ENCODE results near the gene CAMK2D. TPM values are rescaled to one million over a fixed set of nuclear protein-coding genes. Genes with fewer than 3 reads are reported as not detected.

CAMK2D gene
- total RNA-seq, 1 donor from 2014 or later, result 40.2 TPM

DNA sequence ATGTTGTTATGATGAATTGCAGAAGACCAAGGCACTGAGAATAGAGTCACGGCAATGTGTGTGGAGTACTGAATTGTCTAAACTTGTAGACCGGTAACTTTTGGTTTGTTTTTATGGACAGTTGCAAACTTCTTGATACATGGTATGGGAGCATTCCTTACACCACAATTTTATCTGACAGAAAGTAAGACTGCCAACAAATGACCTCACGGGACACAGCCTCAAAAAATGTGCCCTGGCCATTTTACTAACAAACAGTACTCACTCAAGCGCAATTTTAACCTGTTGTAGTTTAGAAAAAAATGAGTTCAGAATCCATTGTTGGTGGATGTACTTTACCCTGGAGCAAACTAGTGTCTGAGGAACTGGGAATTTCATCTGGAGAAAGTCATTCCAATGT lies 321.2 kb downstream of the CAMK2D start:
- DNase-seq (ENCODE audit: low spot score), result no peak

DNA sequence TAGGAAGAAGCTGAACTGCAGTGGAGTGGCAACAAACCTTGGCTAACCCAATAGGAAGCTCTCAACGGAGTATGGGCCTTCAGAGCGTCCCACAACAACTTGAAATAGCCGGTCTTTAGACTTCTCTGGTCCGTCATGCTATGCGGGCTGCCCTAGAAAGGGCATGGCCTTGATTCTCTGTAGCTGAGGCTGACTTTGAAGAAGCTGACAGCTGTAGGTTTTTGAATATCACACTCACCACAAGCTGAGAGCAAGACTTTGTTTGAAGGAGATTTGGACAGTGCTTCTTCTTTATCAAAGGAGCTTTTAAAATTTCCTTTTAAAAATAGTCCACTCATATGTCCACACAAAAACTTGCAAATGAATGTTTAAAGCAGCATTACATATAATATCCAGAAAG lies 322.9 kb downstream of the CAMK2D start:
- DNase-seq (ENCODE audit: low spot score), result no peak

DNA sequence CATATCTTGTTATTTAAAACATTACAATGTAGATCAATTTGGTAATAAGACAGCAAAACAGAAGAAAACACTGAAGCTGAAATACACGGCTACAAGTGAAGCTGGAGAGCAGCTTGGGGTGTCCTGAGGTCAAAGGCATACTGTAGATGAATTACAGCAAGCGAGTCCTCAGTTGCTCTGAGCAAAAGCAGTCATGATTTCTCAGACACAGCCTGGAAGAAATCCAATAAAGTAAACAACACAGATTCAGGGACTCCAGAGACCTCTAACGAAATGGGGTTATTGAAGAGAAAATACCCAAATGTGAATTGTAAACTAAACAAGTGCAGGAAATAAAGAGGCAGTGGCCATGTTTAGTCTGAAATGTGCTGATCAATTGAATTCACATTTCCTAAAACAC lies 324.4 kb downstream of the CAMK2D start:
- DNase-seq (ENCODE audit: low spot score), result no peak

DNA sequence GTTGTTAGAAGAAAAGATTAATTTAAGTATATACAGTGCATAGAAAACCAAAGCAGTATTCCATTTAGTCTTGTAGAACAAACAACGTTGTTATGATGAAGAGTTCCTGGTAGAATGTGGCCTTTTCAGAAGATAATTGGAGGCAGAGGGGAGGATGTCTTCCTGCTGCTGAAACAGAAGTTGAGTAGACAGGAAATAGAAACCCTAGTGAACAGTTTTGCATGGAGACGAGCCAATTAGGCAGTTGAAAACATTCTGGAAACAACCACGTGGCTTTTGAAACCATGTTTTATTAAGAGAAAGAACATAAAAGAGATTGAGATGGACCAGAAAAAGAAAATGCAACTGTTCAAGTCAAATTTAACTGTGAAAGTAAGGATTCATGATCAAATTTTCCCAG lies 325.2 kb downstream of the CAMK2D start:
- DNase-seq (ENCODE audit: low spot score), result no peak

DNA sequence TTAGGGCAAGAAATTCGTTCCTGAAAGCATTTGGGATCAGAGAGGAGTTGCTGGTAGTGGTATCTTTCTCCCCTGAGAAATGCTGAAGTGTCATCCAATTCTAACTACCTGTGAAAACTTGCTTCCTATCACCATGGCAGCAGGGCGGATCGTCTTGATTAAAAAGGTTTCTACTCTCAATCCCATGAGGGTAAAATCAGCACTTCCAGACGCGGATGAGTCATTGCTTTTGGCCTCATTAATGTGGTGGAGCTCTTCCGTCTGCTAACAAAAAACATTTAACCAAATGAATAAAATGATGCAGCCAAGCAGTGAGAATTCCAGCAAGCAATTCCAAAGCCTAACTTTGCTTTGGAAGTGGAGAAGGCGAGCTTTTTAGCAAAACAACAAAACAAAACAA lies 325.6 kb downstream of the CAMK2D start:
- peak; percentile 58 for DNase-seq (ENCODE audit: low spot score)

DNA sequence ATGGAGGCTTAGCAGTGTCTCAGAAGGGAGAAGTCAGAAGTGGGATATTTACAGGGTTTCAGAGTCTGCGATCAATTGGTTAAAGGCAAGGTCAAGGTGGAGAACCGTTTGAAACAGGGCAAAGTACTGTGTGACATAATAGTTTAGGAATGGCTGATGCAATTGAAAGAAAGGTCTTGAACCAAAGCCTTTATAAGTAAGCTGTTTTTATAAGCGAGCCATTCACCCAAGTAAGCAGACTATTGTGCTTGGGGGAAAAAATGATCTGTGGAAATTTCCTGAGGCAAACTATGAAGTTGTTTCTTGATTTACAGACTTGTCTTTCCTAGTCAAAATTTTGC lies 327.3 kb downstream of the CAMK2D start:
- no peak for DNase-seq (ENCODE audit: low spot score)

DNA sequence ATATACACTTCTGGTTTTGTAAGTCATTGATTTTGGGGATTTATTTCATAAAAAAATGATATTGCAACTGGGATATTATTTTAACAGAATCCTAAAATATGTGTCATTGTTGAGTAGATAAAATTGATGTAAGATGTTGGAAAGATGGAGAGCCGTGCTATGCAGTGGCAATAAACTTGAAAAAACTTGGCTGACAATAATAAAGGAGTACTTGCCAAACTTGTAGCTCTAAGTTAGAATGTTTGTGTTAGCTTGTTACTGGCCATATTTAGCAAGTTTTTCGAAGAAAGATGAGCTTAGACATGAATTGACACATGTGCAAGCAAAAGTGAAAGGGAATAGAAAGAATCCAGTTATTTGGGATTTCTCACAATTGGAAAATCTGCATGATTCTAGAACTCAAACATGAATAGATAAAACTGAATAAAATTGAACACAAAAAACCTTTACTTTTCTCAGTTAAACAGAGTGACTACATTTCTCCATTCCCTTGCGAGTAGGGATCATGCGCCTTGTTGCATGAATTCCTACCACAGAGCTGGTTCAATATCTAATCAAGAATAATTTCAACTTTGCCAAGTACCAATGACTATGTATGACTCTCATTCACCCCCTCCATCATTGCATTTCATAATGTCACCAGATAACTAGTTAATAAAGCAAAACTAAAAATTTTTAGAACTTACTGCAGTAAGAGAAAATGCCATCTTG lies 327.8 kb downstream of the CAMK2D start:
- no peak for DNase-seq (ENCODE audit: low spot score)

DNA sequence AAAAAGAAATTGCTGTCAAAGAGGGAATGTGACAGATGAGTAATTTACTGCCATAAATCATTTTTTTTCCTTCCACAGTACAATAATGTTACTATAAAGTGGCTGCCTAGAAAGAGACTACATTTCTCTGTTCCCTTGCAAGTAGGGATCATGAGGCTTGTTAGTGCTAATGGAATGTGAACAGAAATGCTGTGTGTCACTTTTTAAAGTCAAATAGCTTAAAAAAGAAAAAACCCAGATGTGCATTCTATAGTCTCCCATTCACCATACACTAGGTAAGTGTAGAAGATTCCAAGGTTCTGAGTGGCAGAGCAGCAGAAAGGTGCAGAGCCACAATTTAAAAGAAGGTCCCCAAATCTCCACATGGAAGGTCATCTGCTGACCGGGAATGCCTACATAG lies 328.4 kb downstream of the CAMK2D start:
- DNase-seq (ENCODE audit: low spot score), result no peak

DNA sequence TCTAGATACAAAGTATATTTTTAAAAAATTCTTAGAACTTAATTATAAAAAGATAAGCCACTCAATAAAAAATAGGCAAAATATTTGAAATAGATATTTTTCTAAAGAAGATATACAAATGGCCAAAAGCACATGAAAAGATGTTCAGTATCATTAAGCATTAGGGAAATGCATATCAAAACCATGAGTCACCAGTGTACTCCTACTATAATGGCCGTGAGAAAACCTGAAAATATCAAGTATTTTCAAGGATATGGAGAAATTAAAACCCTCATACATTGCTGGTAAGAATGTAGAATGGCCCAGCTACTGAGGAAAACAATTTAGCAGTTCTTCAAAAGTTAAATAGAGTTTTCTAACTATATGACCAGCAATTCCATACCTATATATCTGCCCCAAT lies 337.9 kb downstream of the CAMK2D start:
- DNase-seq (ENCODE audit: low spot score), result no peak

DNA sequence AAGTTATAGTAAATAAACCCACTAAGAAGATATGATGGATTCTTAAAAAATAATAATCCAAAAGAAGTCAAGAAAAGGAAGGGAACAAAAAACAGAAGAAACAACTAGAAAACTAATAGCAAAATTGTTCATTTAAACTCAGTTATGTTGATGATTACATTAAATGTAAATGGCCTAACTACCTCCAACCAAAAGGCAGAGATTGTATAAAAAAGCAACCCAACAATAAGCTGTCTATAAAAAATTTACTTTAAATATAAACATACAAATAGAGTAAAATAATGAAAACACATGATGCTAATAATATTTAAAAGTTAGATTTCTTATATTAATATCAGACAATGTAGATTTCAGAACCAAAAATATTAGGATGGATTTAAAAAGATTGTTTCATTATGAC lies 340.6 kb downstream of the CAMK2D start:
- no peak for DNase-seq (ENCODE audit: low spot score)

DNA sequence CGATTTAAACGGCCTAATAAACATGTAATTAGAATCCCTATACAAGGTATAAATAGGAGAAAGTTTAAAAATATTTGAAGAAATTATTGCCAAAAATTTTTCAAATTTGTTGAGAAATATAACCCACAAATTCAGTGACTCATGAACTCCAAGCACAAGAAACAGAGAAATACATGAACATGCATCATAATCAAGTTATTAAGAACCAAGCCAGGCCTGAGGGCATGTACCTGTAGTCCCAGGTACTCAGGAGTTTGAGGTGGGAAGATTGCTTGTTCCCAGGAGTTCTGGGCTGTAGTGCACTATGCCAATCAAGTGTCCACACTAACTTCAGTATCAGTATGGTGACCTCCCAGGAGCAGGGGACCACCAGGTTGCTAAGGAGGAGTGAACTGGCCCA lies 341.9 kb downstream of the CAMK2D start:
- no peak for DNase-seq (ENCODE audit: low spot score)

DNA sequence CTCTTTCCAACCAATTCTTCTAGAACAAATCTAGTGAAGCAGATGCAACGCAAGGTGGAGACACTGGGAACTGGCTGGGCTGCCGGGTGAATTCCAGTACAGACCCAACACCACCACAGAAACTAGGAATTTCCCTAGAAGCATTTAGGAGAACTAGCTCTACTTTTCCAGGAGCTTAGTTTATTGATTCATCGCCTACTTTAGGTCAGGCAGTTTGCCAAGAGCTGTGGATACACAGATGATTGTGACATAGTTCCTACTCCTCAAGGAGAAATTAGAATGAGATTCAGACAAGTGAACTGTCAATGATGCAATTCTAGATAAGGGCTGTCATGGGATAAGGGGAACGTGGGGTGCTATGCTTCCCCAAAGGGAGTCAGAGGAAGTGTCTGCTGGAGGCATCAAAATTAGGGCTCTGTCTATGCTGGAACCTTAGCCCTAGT lies 350.0 kb downstream of the CAMK2D start:
- peak; percentile 48 for DNase-seq (ENCODE audit: low spot score)

DNA sequence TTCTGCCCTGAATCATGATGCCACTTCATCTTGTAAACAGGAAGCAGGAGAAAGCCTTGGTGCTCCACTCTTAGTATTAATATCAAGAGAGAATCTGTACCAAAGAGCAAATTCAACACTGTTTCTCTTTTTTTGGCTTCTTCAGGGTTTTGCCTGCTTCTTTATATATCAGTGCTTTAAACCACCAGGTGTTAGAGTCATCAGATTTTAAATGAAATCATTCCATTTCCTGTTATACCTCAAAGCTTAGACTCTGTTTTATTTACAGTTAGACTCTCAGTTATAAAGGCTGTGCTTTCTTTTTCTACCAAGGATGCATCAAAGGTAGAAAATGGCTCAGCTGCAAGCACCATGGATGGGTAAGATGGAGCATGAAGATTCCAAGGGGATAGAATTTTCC lies 350.9 kb downstream of the CAMK2D start:
- no peak for DNase-seq (ENCODE audit: low spot score)

DNA sequence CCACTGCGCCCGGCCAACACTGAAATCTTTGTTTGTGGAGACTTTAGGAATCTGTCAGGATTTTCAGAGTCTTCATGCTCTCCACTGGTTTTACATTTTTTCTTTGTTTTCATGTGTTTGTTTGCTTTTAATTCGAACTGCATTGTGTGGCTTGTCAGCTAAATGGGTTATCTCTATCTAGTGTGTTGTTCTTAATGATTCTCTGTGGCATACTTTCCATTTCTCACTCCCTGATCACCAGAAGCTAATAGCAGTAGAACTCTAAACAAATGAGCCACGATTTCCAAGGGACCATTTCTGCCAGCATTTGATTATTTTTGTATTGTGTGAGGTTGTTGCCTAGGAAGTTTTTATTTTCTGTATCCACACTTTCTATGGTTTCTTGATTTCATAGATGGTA lies 352.4 kb downstream of the CAMK2D start:
- no peak for DNase-seq (ENCODE audit: low spot score)

DNA sequence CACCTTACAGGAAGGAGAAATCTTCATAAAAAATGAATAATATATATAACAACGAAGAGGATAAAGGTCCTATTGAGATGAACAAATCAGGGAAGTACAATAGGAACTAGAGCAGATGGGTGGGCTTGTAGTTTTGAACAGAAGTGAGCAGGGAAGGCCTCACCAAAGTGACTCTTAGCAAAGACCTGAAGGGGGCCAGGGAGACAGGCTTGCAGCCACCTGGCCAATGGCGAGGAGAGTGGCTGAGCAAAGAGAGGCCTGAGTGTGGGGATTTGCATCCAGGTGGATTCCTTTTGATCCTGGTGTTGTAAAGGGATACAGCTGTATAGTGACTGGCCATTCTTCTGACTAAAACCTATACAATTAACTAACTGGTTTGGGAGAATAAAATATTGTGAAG lies 354.1 kb downstream of the CAMK2D start:
- no peak for DNase-seq (ENCODE audit: low spot score)

DNA sequence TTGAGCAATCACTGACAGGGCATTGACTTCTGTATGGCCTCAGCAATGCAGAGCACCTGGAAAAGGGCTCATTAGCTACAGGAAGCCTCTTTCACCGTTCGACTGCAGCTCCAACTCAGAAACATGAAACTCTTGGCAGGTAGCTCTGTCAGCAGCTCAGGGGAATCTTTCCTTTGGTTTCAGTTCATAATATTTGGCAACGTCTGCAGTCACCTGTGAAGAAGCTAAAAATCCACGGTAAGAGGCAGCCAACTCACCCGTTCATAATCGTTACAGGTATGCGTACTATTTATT lies 354.9 kb downstream of the CAMK2D start:
- no peak for DNase-seq (ENCODE audit: low spot score)

DNA sequence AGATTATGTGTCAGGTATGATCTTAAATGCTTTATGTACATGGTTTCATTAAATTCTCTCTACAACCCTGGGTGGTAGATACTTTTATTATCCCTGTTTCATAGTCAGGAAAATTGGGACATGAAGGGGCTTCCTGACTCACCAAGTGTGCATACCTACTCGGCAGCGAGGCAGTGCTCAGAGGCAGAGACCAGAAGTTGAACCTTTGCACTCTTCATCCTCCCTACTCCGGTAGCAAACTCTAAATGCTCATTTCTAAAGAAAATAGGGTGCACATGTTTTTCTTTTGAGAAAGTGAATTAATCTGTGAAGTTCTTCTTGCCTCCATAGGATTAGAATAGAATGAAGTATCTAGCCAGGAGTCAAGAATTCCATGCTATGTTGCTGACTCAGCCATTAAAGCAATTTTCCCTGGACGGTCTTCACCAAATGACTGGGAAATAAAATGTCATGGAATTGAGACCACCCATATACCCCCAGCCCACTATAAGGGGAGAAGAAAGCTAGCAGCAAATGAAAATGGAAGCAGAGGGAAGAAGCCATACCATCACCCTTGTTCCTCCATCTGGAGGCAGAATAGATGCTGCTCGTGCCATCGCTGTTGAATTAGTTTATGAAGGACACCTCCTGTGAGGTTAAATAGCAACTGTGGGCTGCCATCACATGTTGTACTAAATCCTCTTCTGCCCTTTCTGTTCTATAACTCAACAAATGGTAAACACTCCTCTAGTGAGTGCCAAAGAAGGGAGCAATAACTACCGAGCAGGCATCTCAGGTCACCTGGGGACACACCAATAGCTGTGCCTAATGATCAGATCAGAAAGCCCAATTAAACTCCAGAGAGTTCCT lies 355.4 kb downstream of the CAMK2D start:
- no peak for DNase-seq (ENCODE audit: low spot score)

DNA sequence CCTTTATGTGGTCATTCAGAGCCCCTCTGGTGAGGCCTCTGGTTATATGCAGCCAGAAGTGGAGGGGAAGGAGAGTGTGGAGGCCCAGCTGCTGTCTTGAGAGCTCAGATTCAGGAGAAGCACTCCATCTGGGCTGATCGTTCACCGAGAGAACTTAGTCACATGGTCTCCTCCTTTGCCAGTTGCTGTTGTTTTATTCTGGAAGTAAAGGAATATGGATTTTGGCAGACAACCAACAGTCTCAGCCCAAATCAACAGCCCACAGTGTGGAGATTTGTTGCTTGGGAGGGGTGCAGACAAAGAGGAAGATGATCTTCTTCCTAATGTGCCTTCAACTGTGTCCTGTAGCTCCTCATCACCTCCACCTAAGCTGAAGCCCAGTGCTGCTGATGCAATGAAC lies 356.7 kb downstream of the CAMK2D start:
- DNase-seq (ENCODE audit: low spot score), result no peak

DNA sequence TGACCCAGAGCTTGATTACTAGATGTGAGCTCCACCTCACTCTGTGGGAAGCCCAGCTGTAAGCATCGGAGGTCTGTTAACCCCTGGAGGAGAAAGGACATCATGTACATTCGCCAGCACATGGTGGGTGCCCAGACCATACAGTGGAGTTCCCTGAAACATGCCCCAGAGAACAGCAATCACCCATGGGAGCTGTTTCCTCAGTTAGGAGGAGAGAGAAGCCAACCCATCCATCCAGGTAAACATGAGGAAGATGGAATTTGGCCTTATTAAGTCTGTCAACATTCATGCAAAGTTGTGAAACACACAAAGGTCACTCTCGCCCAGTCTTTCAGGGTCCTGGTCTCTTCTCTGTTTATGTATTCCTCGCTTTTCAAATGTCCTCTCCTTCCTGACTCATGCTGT lies 357.4 kb downstream of the CAMK2D start:
- no peak for DNase-seq (ENCODE audit: low spot score)

All from ureter (tissue), 1 donor.